ENCODE data around the gene TGFBRAP1. TPM values are rescaled to one million over a fixed set of nuclear protein-coding genes. Genes with fewer than 3 reads are reported as not detected.

Gene TGFBRAP1
- total and polyA plus RNA-seq, 2 donors (not counting 3 experiments of a cell fraction or from before 2014, with no cell fraction given), result 25.4 to 37.6 TPM

DNA sequence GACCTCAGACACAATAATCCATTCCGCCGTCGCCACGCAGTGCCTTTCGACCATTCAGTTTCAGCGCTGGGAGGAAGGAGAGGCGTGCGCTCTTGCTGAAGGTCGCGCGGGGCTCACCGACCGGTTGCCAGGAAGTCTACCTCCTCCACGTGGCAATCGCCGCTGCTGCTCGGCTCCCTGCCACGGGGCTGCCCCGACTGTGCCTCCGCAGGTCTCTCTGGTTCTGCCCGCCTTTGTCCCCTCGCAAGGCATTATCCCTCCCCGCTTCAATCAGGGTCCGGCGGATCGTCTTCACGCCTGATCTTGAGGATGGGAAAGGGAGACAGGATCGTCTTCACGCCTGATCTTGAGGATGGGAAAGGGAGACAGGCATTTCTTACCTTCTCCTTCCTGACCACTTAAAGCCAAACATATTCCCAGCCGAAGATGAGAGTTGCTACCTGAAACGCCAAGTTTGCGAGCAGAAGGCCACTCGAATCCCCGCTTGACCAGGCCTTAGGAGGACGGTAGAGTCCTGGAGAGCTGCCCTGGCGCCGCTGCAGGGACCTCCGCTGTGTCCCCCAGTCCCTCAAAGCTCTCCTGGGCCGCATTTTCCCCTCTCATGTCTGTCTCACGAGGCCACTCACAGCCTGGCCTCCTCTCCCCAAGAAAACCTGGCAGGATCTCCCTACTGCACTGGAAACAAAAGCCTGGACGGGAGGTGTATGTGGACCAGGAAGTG, 92.3 kb downstream of the TGFBRAP1 start:
- Histone ChIP-seq H3K36me3 (ENCODE audit: control insufficient read depth in 2 of 2, extremely low read depth in 1 of 2, insufficient read depth in 2 of 2, low read length in 2 of 2) (no peaks in the 10 kb centered on the region), H3K27me3 (ENCODE audit: control insufficient read depth in 2 of 2, insufficient read depth in 2 of 2, low read length in 2 of 2) (peaks cover 2 to 7% of the 10 kb centered on the region in 2 experiments), H3K4me2 (ENCODE audit: insufficient read depth, low read length) (no peak overlapping the region), H3K79me2 (ENCODE audit: control insufficient read depth, insufficient read depth, low read length) (no peaks in the 10 kb centered on the region), H3K27ac (ENCODE audit: insufficient read depth, low read depth, low read length) (no peak overlapping the region), H2AFZ (ENCODE audit: low read depth, low read length) (peak overlapping the region; percentile 26), H4K20me1 (replicated peaks; ENCODE audit: control insufficient read depth, extremely low read depth, insufficient read depth, low read length) (no peaks in the 10 kb centered on the region), H3K9me1 (replicated peaks; ENCODE audit: control insufficient read depth, extremely low read depth, insufficient read depth, low read length) (no peaks in the 10 kb centered on the region), H3K9ac (replicated peaks; ENCODE audit: extremely low read depth, insufficient read depth, low read length) (no peak overlapping the region), H3K4me1 (ENCODE audit: control insufficient read depth, extremely low read depth, insufficient read depth, low read length) (peaks cover 4% of the 10 kb centered on the region), H3K4me3 (replicated peaks in 1 of 3; ENCODE audit: insufficient read depth in 1 of 3, low read depth in 1 of 3, low read length in 3 of 3) (no peak overlapping the region), H3K9me3 (replicated peaks; ENCODE audit: control insufficient read depth, insufficient read depth, low read length) (no peaks in the 10 kb centered on the region)
- FAIRE-seq, result peak; percentile 44
- DNase-seq (ENCODE audit: low read depth, low spot score), result peak; percentile 28
- ChIA-PET CTCF (interaction anchor here (0.8 to 7.6 kb wide), 12 partner anchors 15 to 133 kb away, joined by 3 to 225 read pairs (median 5); no protein-coding TSS in a partner anchor), POLR2A (no interaction called here)
- TF ChIP-seq EZH2 (IDR thresholded peaks at IDR 0.05; ENCODE audit: borderline replicate concordance, low read depth, low read length, severe bottlenecking) (no peak), POLR2AphosphoS5 (IDR thresholded peaks at IDR 0.05; ENCODE audit: insufficient read depth, low read depth, low read length) (no peak), JUN (IDR thresholded peaks at IDR 0.05; ENCODE audit: borderline replicate concordance, insufficient read depth, insufficient read length, low read depth) (no peak), POLR2A (IDR thresholded peaks at IDR 0.05; ENCODE audit: low read depth, low read length) (no peak), FOS (IDR thresholded peaks at IDR 0.05; ENCODE audit: borderline replicate concordance, insufficient read depth, low read length) (no peak), GATA2 (IDR thresholded peaks at IDR 0.05; ENCODE audit: insufficient read depth, insufficient read length, low read depth, low read length) (no peak), MYC (IDR thresholded peaks at IDR 0.05; ENCODE audit: low read depth, low read length) (no peak)
- TF ChIP-seq, protein P1, sequence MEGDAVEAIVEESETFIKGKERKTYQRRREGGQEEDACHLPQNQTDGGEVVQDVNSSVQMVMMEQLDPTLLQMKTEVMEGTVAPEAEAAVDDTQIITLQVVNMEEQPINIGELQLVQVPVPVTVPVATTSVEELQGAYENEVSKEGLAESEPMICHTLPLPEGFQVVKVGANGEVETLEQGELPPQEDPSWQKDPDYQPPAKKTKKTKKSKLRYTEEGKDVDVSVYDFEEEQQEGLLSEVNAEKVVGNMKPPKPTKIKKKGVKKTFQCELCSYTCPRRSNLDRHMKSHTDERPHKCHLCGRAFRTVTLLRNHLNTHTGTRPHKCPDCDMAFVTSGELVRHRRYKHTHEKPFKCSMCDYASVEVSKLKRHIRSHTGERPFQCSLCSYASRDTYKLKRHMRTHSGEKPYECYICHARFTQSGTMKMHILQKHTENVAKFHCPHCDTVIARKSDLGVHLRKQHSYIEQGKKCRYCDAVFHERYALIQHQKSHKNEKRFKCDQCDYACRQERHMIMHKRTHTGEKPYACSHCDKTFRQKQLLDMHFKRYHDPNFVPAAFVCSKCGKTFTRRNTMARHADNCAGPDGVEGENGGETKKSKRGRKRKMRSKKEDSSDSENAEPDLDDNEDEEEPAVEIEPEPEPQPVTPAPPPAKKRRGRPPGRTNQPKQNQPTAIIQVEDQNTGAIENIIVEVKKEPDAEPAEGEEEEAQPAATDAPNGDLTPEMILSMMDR (IDR thresholded peaks at IDR 0.05; ENCODE audit: extremely low read depth in 1 of 2, insufficient read depth in 1 of 2, low read depth in 1 of 2, low read length in 2 of 2), result no peak
- TF ChIP-seq, protein P2, sequence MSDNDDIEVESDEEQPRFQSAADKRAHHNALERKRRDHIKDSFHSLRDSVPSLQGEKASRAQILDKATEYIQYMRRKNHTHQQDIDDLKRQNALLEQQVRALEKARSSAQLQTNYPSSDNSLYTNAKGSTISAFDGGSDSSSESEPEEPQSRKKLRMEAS (IDR thresholded peaks at IDR 0.05; ENCODE audit: insufficient read depth, insufficient read length), result no peak
- no TSS peak for BruUV-seq (replicated peaks)
- intact Hi-C loops (cut with micrococcal nuclease), result loop anchor here (5.0 kb wide), 1 partner anchor 285 kb away; no protein-coding TSS in a partner anchor
- dilution Hi-C loops (cut with MboI; ENCODE audit: extremely low pct_ligation_motif_present, low sequenced_read_pairs), result no loop called here
